ENCODE data around the gene CYFIP1.

DNA sequence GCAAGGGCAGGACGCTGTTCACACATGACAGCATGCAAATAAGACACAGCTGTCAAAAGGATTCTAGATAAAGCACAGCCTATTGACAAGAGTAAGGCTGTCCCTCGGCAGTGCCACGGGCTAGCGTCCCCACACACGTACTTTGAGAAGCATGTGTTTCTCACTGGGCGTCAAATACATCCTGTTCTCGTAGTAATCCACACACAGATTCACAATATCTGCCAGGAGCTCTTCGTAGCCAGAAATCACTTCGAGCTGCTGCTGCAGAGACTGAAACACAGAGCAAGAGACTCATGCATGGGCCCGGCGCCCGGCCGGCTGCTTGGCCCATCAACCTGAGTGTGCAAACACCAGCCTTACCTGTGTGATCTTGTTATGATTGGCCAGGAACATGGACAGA, 41.1 kb downstream of the CYFIP1 start:
- TF ChIP-seq POLR2A (IDR thresholded peaks at IDR 0.05) = no peak
- TF ChIP-seq, protein P1, sequence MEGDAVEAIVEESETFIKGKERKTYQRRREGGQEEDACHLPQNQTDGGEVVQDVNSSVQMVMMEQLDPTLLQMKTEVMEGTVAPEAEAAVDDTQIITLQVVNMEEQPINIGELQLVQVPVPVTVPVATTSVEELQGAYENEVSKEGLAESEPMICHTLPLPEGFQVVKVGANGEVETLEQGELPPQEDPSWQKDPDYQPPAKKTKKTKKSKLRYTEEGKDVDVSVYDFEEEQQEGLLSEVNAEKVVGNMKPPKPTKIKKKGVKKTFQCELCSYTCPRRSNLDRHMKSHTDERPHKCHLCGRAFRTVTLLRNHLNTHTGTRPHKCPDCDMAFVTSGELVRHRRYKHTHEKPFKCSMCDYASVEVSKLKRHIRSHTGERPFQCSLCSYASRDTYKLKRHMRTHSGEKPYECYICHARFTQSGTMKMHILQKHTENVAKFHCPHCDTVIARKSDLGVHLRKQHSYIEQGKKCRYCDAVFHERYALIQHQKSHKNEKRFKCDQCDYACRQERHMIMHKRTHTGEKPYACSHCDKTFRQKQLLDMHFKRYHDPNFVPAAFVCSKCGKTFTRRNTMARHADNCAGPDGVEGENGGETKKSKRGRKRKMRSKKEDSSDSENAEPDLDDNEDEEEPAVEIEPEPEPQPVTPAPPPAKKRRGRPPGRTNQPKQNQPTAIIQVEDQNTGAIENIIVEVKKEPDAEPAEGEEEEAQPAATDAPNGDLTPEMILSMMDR (IDR thresholded peaks at IDR 0.05) = no peak

All from testis (tissue), 2 donors.